ENCODE measurements around the gene COL17A1. TPM values are rescaled to one million over a fixed set of nuclear protein-coding genes. Genes with fewer than 3 reads are reported as not detected.

The COL17A1 gene
- total RNA-seq, 1 experiment from 2014 or later: 0.30 TPM

- Histone ChIP-seq H3K4me3 (no peak overlapping the region), H3K36me3 (no peaks in the 10 kb centered on the region), H3K9me3 (no peaks in the 10 kb centered on the region), H3K27me3 (no peaks in the 10 kb centered on the region)
- no peak for DNase-seq
These were observed 18.3 kb upstream of the COL17A1 start for GRCh38 chr10:104103956-104104355.

GRCh38 chr10:104101902-104102301, 16.2 kb upstream of the COL17A1 start:
- no peak for DNase-seq
- H3K4me3 ChIP-seq: no peak overlapping the region
- H3K36me3 ChIP-seq: no peaks in the 10 kb centered on the region
- H3K27me3 ChIP-seq: no peaks in the 10 kb centered on the region
- H3K9me3 ChIP-seq: peaks cover 1% of the 10 kb centered on the region; the same call in 1 of the 2 replicates

GRCh38 chr10:104100795-104101194, 15.1 kb upstream of the COL17A1 start:
- H3K4me3 ChIP-seq: no peak overlapping the region
- H3K36me3 ChIP-seq: no peaks in the 10 kb centered on the region
- no peak for DNase-seq
- H3K27me3 ChIP-seq: no peaks in the 10 kb centered on the region
- peaks cover 8% of the 10 kb centered on the region; the same call in 1 of the 2 replicates for H3K9me3 ChIP-seq

- Histone ChIP-seq H3K9me3 (peaks cover 8% of the 10 kb centered on the region; the same call in 1 of the 2 replicates), H3K4me3 (no peak overlapping the region), H3K27me3 (no peaks in the 10 kb centered on the region), H3K36me3 (no peaks in the 10 kb centered on the region)
- no peak for DNase-seq
These were observed 14.3 kb upstream of the COL17A1 start for GRCh38 chr10:104099941-104100340.

- Histone ChIP-seq H3K9me3 (peaks cover 8% of the 10 kb centered on the region; the same call in 1 of the 2 replicates), H3K4me3 (no peak overlapping the region), H3K27me3 (no peaks in the 10 kb centered on the region), H3K36me3 (no peaks in the 10 kb centered on the region)
- DNase-seq: no peak
These were observed 13.6 kb upstream of the COL17A1 start for GRCh38 chr10:104099269-104099668.

GRCh38 chr10:104098358-104098925, 12.8 kb upstream of the COL17A1 start:
- Histone ChIP-seq H3K27me3 (no peaks in the 10 kb centered on the region), H3K36me3 (no peaks in the 10 kb centered on the region), H3K4me3 (no peak overlapping the region), H3K9me3 (peaks cover 13% of the 10 kb centered on the region)
- DNase-seq: no peak

- Histone ChIP-seq H3K9me3 (peaks cover 19% of the 10 kb centered on the region), H3K27me3 (no peaks in the 10 kb centered on the region), H3K4me3 (no peak overlapping the region), H3K36me3 (no peaks in the 10 kb centered on the region)
- DNase-seq: no peak
These were observed 11.0 kb upstream of the COL17A1 start for GRCh38 chr10:104096692-104097091.

GRCh38 chr10:104092749-104093148, 7.1 kb upstream of the COL17A1 start:
- Histone ChIP-seq H3K9me3 (peaks cover 19% of the 10 kb centered on the region), H3K4me3 (no peak overlapping the region), H3K36me3 (no peaks in the 10 kb centered on the region), H3K27me3 (no peaks in the 10 kb centered on the region)
- no peak for DNase-seq

- H3K4me3 ChIP-seq: no peak overlapping the region
- no peaks in the 10 kb centered on the region for H3K27me3 ChIP-seq
- peaks cover 11% of the 10 kb centered on the region for H3K9me3 ChIP-seq
- DNase-seq: no peak
- H3K36me3 ChIP-seq: no peaks in the 10 kb centered on the region
These were observed 4.9 kb upstream of the COL17A1 start for GRCh38 chr10:104090611-104091010.

- H3K36me3 ChIP-seq: no peaks in the 10 kb centered on the region
- H3K4me3 ChIP-seq: no peak overlapping the region
- no peak for DNase-seq
- H3K9me3 ChIP-seq: peaks cover 11% of the 10 kb centered on the region
- no peaks in the 10 kb centered on the region for H3K27me3 ChIP-seq
These were observed 3.9 kb upstream of the COL17A1 start for GRCh38 chr10:104089621-104090020.

GRCh38 chr10:104088239-104088638, 2.6 kb upstream of the COL17A1 start:
- H3K9me3 ChIP-seq: peaks cover 4% of the 10 kb centered on the region
- no peaks in the 10 kb centered on the region for H3K27me3 ChIP-seq
- no peaks in the 10 kb centered on the region for H3K36me3 ChIP-seq
- no peak overlapping the region for H3K4me3 ChIP-seq
- no peak for DNase-seq

- no peaks in the 10 kb centered on the region for H3K9me3 ChIP-seq
- no peak for DNase-seq
- no peaks in the 10 kb centered on the region for H3K27me3 ChIP-seq
- H3K36me3 ChIP-seq: no peaks in the 10 kb centered on the region
- H3K4me3 ChIP-seq: no peak overlapping the region
These were observed 1.1 kb downstream of the COL17A1 start for GRCh38 chr10:104084482-104085142.

- DNase-seq: no peak
- Histone ChIP-seq H3K4me3 (no peak overlapping the region), H3K9me3 (no peaks in the 10 kb centered on the region), H3K36me3 (no peaks in the 10 kb centered on the region), H3K27me3 (no peaks in the 10 kb centered on the region)
These were observed 3.7 kb downstream of the COL17A1 start for GRCh38 chr10:104081998-104082397.

GRCh38 chr10:104080762-104081161, 4.9 kb downstream of the COL17A1 start:
- Histone ChIP-seq H3K27me3 (no peaks in the 10 kb centered on the region), H3K36me3 (no peaks in the 10 kb centered on the region), H3K4me3 (no peak overlapping the region), H3K9me3 (no peaks in the 10 kb centered on the region)
- DNase-seq: no peak

- no peaks in the 10 kb centered on the region for H3K27me3 ChIP-seq
- H3K4me3 ChIP-seq: no peak overlapping the region
- no peaks in the 10 kb centered on the region for H3K36me3 ChIP-seq
- DNase-seq: no peak
- no peaks in the 10 kb centered on the region for H3K9me3 ChIP-seq
These were observed 8.0 kb downstream of the COL17A1 start for GRCh38 chr10:104077663-104078151.

GRCh38 chr10:104077247-104077646, 8.4 kb downstream of the COL17A1 start:
- no peaks in the 10 kb centered on the region for H3K27me3 ChIP-seq
- no peaks in the 10 kb centered on the region for H3K36me3 ChIP-seq
- no peaks in the 10 kb centered on the region for H3K9me3 ChIP-seq
- DNase-seq: no peak
- H3K4me3 ChIP-seq: no peak overlapping the region

GRCh38 chr10:104076743-104077160, 8.9 kb downstream of the COL17A1 start:
- Histone ChIP-seq H3K9me3 (no peaks in the 10 kb centered on the region), H3K27me3 (no peaks in the 10 kb centered on the region), H3K4me3 (no peak overlapping the region), H3K36me3 (no peaks in the 10 kb centered on the region)
- DNase-seq: no peak

GRCh38 chr10:104074505-104074904, 11.2 kb downstream of the COL17A1 start:
- H3K4me3 ChIP-seq: no peak overlapping the region

More at GRCh38 chr10:104074505-104074904, 11.2 kb downstream of the COL17A1 start:
- H3K27me3 ChIP-seq: no peaks in the 10 kb centered on the region
- DNase-seq: no peak
- H3K9me3 ChIP-seq: no peaks in the 10 kb centered on the region
- H3K36me3 ChIP-seq: no peaks in the 10 kb centered on the region

Data from MG63 (cell line).